Daoy (cell line): ENCODE results near the gene ZBTB38. TPM values are rescaled to one million over a fixed set of nuclear protein-coding genes. Genes with fewer than 3 reads are reported as not detected.

Experiments used
- DNase-seq: peaks from one replicate; pipeline ENCODE4 v3.0.0-alpha.2; 2015; ENCODE audit warnings: low read depth
- total RNA-seq: library from RNA; depleted of rRNA; stranded (reverse); fragments of >200 nt; shearing (Covaris generic); gene quantifications from 2 replicates; pipeline ENCODE4 v1.2.3, GENCODE V29; 2014; rRNA removed

The ZBTB38 gene
- 45.6 and 55.6 TPM in 2 replicates for total RNA-seq

- DNase-seq, result peak; percentile 97
These were observed at the start of gene ZBTB38 for GRCh38 chr3:141368062-141368924. TSS of gene ZBTB38 (plus strand) at chr3:141368504. CDS start at chr3:141442389, 73,885 bp downstream.

GRCh38 chr3:141320399-141321108 is 47.8 kb upstream of the ZBTB38 start:
- DNase-seq, result no peak

GRCh38 chr3:141321109-141321497 is 47.2 kb upstream of the ZBTB38 start:
- no peak for DNase-seq

GRCh38 chr3:141323936-141324704 is 44.2 kb upstream of the ZBTB38 start:
- DNase-seq, result no peak

- no peak for DNase-seq
These were observed 42.2 kb upstream of the ZBTB38 start for GRCh38 chr3:141326123-141326522.

GRCh38 chr3:141326626-141327025 is 41.7 kb upstream of the ZBTB38 start:
- no peak for DNase-seq

- DNase-seq, result no peak
These were observed 39.8 kb upstream of the ZBTB38 start for GRCh38 chr3:141328286-141329166.

GRCh38 chr3:141330235-141330634 is 38.1 kb upstream of the ZBTB38 start:
- no peak for DNase-seq

GRCh38 chr3:141330718-141331376 is 37.5 kb upstream of the ZBTB38 start:
- DNase-seq, result no peak

- peak; percentile 98 for DNase-seq
These were observed 36.7 kb upstream of the ZBTB38 start for GRCh38 chr3:141331377-141332318.

GRCh38 chr3:141332416-141332815 is 35.9 kb upstream of the ZBTB38 start:
- no peak for DNase-seq

- no peak for DNase-seq
These were observed 34.3 kb upstream of the ZBTB38 start for GRCh38 chr3:141333836-141334626.

GRCh38 chr3:141334627-141335250 is 33.6 kb upstream of the ZBTB38 start:
- no peak for DNase-seq

- DNase-seq, result no peak
These were observed 32.7 kb upstream of the ZBTB38 start for GRCh38 chr3:141335531-141336061.

GRCh38 chr3:141336672-141337522 is 31.4 kb upstream of the ZBTB38 start:
- peak; percentile 91 for DNase-seq

GRCh38 chr3:141337523-141337854 is 30.8 kb upstream of the ZBTB38 start:
- DNase-seq, result no peak

- no peak for DNase-seq
These were observed 30.3 kb upstream of the ZBTB38 start for GRCh38 chr3:141337991-141338390.
